GM12878 (cell line): ENCODE data around the gene SURF4. TPM values are rescaled to one million over a fixed set of nuclear protein-coding genes. Genes with fewer than 3 reads are reported as not detected.

ENCODE experiments used
- ATAC-seq: fragments of 200-7000 bp; cut with Tn5 transposase; 3 replicates; pipeline ENCODE4 v1.9.1; 2020; ENCODE audit warnings: mild to moderate bottlenecking, moderate library complexity
- BruUV-seq: library from RNA; stranded (reverse); fragments of 400-500 nt; replicated peaks from 2 replicates; lab custom pipeline; 2021; lab: Mats Ljungman, UMichigan
- CTCF ChIA-PET: fragments of 300-600 bp; sonication (Branson Sonifier 250); formaldehyde crosslinking; extraction: SDS; loops from one replicate; lab custom pipeline; 2021; ENCODE audit warnings: inconsistent platforms; lab: Yijun Ruan, JAX
- POLR2A ChIA-PET: fragments of 350-600 bp; formaldehyde crosslinking; extraction: SDS; loops from one replicate; lab custom pipeline; 2021; ENCODE audit warnings: inconsistent platforms; lab: Charles Lee
- RAD21 ChIA-PET: fragments of 300-600 bp; sonication (Branson Sonifier 250); formaldehyde crosslinking; loops from one replicate; lab custom pipeline; 2023; ENCODE audit warnings: antibody characterized with exemption; ENCODE audit not compliant: unreplicated experiment; lab: Charles Lee
- SMC1A ChIA-PET: fragments of 300-600 bp; sonication (Branson Sonifier 250); formaldehyde crosslinking; loops from one replicate; lab custom pipeline; 2023; ENCODE audit not compliant: unreplicated experiment, uncharacterized antibody; lab: Charles Lee
- DNase-seq: peaks from one replicate; pipeline ENCODE4 v3.0.0-alpha.2; 2011; ENCODE audit warnings: low read depth, low spot score
- FAIRE-seq: peaks from 3 replicates; lab custom pipeline; 2011; peaks lifted over from hg19 to GRCh38; lab: Jason Lieb, UNC
- H2AFZ ChIP-seq: 2 replicates; pipeline ENCODE4 v1.6.0; 2011; ENCODE audit warnings: low read depth, low read length, control low read depth; ENCODE audit not compliant: control insufficient read depth
- H3K27ac ChIP-seq: 2 replicates; pipeline ENCODE4 v1.5.1; 2011; ENCODE audit warnings: control low read depth; ENCODE audit not compliant: control insufficient read depth, insufficient read depth
- H3K27me3 ChIP-seq, 2 experiments: replicated peaks in 1 of 2; 2 replicates each; pipeline versions ENCODE4 v1.6.0 to v1.6.1; 2011; ENCODE audit warnings: low read length in 1 of 2; ENCODE audit not compliant: control insufficient read depth in 2 of 2, insufficient read depth in 2 of 2
- H3K36me3 ChIP-seq, 2 experiments: 2 replicates each; pipeline ENCODE4 v1.5.1; 2011; ENCODE audit warnings: low read length in 1 of 2; ENCODE audit not compliant: control insufficient read depth in 2 of 2, insufficient read depth in 2 of 2
- H3K4me1 ChIP-seq: 2 replicates; pipeline ENCODE4 v1.6.1; 2011; ENCODE audit warnings: mild to moderate bottlenecking, low read length, moderate library complexity, mixed read lengths; ENCODE audit not compliant: control insufficient read depth, insufficient read depth
- H3K4me2 ChIP-seq: 2 replicates; pipeline ENCODE4 v1.6.0; 2011; ENCODE audit warnings: control low read depth; ENCODE audit not compliant: control insufficient read depth, insufficient read depth
- H3K4me3 ChIP-seq: fragments of 200-600 bp; sonication (generic); 2 replicates; pipeline ENCODE4 v1.5.1; 2016
- H3K79me2 ChIP-seq: 2 replicates; pipeline ENCODE4 v1.6.0; 2011; ENCODE audit warnings: low read length; ENCODE audit not compliant: control insufficient read depth, insufficient read depth
- H3K9ac ChIP-seq: 2 replicates; pipeline ENCODE4 v1.8.0; 2011; ENCODE audit warnings: low read length, control low read depth, mixed read lengths; ENCODE audit not compliant: control insufficient read depth, insufficient read depth
- H3K9me3 ChIP-seq: replicated peaks from 3 replicates; pipeline ENCODE4 v1.5.1; 2011; ENCODE audit warnings: mild to moderate bottlenecking, low read length; ENCODE audit not compliant: control insufficient read depth, insufficient read depth
- H4K20me1 ChIP-seq: 2 replicates; pipeline ENCODE4 v1.6.0; 2011; ENCODE audit not compliant: control insufficient read depth, insufficient read depth
- BRCA1 ChIP-seq: IDR thresholded peaks from 2 replicates; pipeline ENCODE4 v1.6.1; 2011; ENCODE audit warnings: low read depth, low read length, improper control_type of control experiment
- CBFB ChIP-seq: IDR thresholded peaks from 2 replicates; pipeline ENCODE4 v1.6.1; 2016; ENCODE audit warnings: antibody characterized with exemption, low read depth
- EED ChIP-seq: sonication (generic); IDR thresholded peaks from 2 replicates; pipeline ENCODE4 v1.6.1; 2016; ENCODE audit warnings: antibody characterized with exemption, low read depth
- EGR1 ChIP-seq, 2 experiments: IDR thresholded peaks; 1 replicate in 1 of 2; 2 replicates in 1 of 2; pipeline ENCODE4 v1.6.1; 2011 to 2012; ENCODE audit warnings: low read depth in 2 of 2, low read length in 2 of 2, borderline replicate concordance in 1 of 2, mild to moderate bottlenecking in 1 of 2, moderate library complexity in 1 of 2
- EZH2 ChIP-seq: IDR thresholded peaks from 2 replicates; pipeline ENCODE4 v1.6.1; 2012; ENCODE audit warnings: low read depth, mild to moderate bottlenecking, control low read depth, inconsistent platforms, low read length, borderline replicate concordance; ENCODE audit not compliant: control insufficient read depth
- RAD51 ChIP-seq: fragments of 450-650 bp; IDR thresholded peaks from 2 replicates; pipeline ENCODE4 v1.6.1; 2016; ENCODE audit warnings: moderate library complexity, mild to moderate bottlenecking, inconsistent platforms
- SIX5 ChIP-seq: IDR thresholded peaks from 2 replicates; pipeline ENCODE4 v1.6.1; 2011; ENCODE audit warnings: mild to moderate bottlenecking, low read depth, low read length, moderate library complexity; ENCODE audit not compliant: severe bottlenecking
- SMAD5 ChIP-seq: IDR thresholded peaks from 2 replicates; pipeline ENCODE4 v1.6.1; 2016; ENCODE audit warnings: antibody characterized with exemption, low read depth
- SUZ12 ChIP-seq: fragments of 200-600 bp; sonication (generic); IDR thresholded peaks from one replicate; pipeline ENCODE4 v1.6.1; 2018; ENCODE audit warnings: antibody characterized with exemption, mild to moderate bottlenecking; ENCODE audit not compliant: unreplicated experiment
- YBX1 ChIP-seq: fragments of 450-650 bp; IDR thresholded peaks from 2 replicates; pipeline ENCODE4 v1.6.1; 2016; ENCODE audit warnings: antibody characterized with exemption
- ZNF207 ChIP-seq: fragments of 450-650 bp; IDR thresholded peaks from 2 replicates; pipeline ENCODE4 v1.6.1; 2014; ENCODE audit warnings: antibody characterized with exemption, mild to moderate bottlenecking, borderline replicate concordance
- ZNF384 ChIP-seq: IDR thresholded peaks from 2 replicates; pipeline ENCODE4 v1.6.1; 2012; ENCODE audit warnings: low read depth, mild to moderate bottlenecking, low read length, improper control_type of control experiment, borderline replicate concordance
- ZSCAN29 ChIP-seq: fragments of 450-650 bp; IDR thresholded peaks from 2 replicates; pipeline ENCODE4 v1.6.1; 2017; ENCODE audit warnings: mild to moderate bottlenecking, moderate library complexity
- WGBS: methylation state at CpG from one replicate; pipeline ENCODE4 v1.1.6; 2016; ENCODE audit warnings: low lambda C conversion rate; ENCODE audit not compliant: insufficient replicate concordance, insufficient coverage; ENCODE audit errors: missing lambda C conversion rate; 5-methylcytosine and 5-hydroxymethylcytosine counted together
- in situ Hi-C: fragments of 300-500 bp; cut with MboI; formaldehyde crosslinking; loops from 9 replicates; pipeline ENCODE4 v1.14.3; 2018; ENCODE audit warnings: mixed read lengths
- intact Hi-C: fragments of 100-400 bp; cut with micrococcal nuclease; formaldehyde crosslinking; loops from one replicate; pipeline ENCODE4 v1.14.2; 2022; ENCODE audit not compliant: unreplicated experiment
- polyA plus RNA-seq, 11 experiments: library from polyadenylated mRNA; depleted of rRNA in 4 of 11; unstranded in 6 of 11; stranded (reverse) in 5 of 11; fragments of >200 nt; fragmentation: Nextera tagmentation in 4 of 11; fragmentation: Illumina TruSeq in 1 of 11; extraction: Ambion mirVana in 4 of 11; extraction: Trizol in 1 of 11; gene quantifications; 1 replicate in 1 of 11; 2 replicates in 10 of 11; pipeline versions ENCODE4 v1.2.1 to v1.2.3, GENCODE V29; 2011 to 2016; ENCODE audit warnings: inconsistent platforms in 2 of 11, missing spikeins in 2 of 11, low read depth in 1 of 11
- total RNA-seq, 4 experiments: library from RNA; depleted of rRNA in 3 of 4; stranded (reverse); fragments of >200 nt in 3 of 4; fragmentation: Illumina TruSeq in 1 of 4; extraction: Trizol in 1 of 4; gene quantifications; 2 replicates each; pipeline versions ENCODE4 v1.2.1 to v1.2.3, GENCODE V29; 2013 to 2021
- TF ChIP-seq, protein P1 (sequence below): fragments of 450-650 bp; IDR thresholded peaks from 2 replicates; pipeline ENCODE4 v1.6.1; 2017; ENCODE audit warnings: mild to moderate bottlenecking, moderate library complexity
- TF ChIP-seq, protein P2 (sequence below): IDR thresholded peaks from 2 replicates; pipeline ENCODE4 v1.6.1; 2011; ENCODE audit warnings: low read depth, mild to moderate bottlenecking, low read length, moderate library complexity, borderline replicate concordance; ENCODE audit errors: extremely low read depth
- TF ChIP-seq, protein P3 (sequence below): fragments of 450-650 bp; IDR thresholded peaks from 2 replicates; pipeline ENCODE4 v1.6.1; 2016; ENCODE audit warnings: mild to moderate bottlenecking
- TF ChIP-seq, protein P4 (sequence below): fragments of 450-650 bp; IDR thresholded peaks from 2 replicates; pipeline ENCODE4 v1.6.1; 2014; ENCODE audit warnings: mild to moderate bottlenecking

The SURF4 gene
- total and polyA plus RNA-seq, 10 of the 15 experiments (the other 5 are each of a cell fraction or from before 2014, with no cell fraction given), result 6.4 to 134 (median 78.7) TPM

DNA sequence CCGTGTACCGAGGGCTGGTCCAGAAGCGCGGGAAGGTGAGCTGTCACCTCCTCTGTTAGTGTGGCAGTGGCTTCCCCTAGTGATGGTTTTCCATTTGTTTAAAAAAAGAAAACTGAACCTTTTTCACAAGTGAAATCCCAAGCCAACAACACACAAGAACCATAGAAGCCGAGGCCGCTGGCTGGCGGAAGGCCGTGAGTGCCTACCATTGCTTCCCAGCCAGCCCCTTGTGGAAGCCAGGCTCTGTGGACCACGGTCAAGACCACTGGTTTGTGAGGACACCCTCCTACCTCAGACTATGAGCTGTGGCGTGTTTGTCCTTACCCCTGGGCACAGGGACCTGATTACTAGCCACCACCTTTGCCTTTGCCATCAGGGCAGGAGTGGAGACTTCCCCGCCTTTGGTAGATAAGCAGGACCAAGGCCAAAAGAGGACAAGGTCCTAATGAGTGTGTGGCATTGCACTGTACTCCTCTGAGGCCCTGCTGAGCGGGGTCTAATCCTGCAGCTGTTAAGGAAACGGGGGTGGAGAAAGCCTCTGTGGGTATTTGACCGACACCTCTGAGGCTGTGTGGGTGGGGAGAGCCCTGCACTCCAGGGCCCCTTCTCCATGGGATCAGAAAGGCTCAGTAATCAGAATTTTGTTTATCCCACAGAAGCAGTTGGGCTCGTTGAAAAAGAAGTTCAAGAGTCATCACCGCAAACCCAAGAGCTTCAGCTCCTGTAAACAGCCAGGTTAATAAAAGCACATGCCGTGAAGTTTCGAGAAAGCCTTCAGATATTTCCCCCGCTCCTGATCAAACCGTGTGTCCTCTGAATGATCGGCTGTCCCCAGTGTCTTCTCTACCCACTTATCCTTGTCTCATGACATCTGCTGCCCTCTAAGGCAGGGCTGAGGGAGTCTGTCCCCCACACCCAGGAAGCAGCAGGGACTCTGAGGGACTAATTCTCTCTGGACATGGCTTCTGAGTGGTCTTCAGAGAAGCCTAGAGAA, 15.2 kb downstream of the SURF4 start:
- ChIA-PET POLR2A (interaction anchor here (0.9 kb wide), 1 partner anchor 14 kb away, joined by 5 read pairs; no protein-coding TSS in a partner anchor), SMC1A (no interaction called here), RAD21 (no interaction called here), CTCF (no interaction called here)
- no peak for ATAC-seq
- Histone ChIP-seq H3K9ac (no peak overlapping the region), H3K4me3 (no peak overlapping the region), H3K27me3 (no peaks in the 10 kb centered on the region), H3K79me2 (peaks cover 16% of the 10 kb centered on the region), H2AFZ (no peak overlapping the region), H4K20me1 (peaks cover 1% of the 10 kb centered on the region; the same call in 1 of the 2 replicates), H3K36me3 (peaks cover 28 to 39% of the 10 kb centered on the region in 2 experiments), H3K27ac (no peak overlapping the region), H3K4me1 (no peaks in the 10 kb centered on the region; the same call in none of the 2 replicates), H3K9me3 (no peaks in the 10 kb centered on the region), H3K4me2 (no peak overlapping the region)
- WGBS, result 74% methylated on average over 21 of the region's 21 CpGs
- no TSS peak for BruUV-seq
- intact Hi-C loops (no loop called here), in situ Hi-C loops (no loop called here)
- no peak for FAIRE-seq
- DNase-seq, result no peak
- no peak for TF ChIP-seq EED
- no peak for TF ChIP-seq BRCA1
- TF ChIP-seq, protein P1, sequence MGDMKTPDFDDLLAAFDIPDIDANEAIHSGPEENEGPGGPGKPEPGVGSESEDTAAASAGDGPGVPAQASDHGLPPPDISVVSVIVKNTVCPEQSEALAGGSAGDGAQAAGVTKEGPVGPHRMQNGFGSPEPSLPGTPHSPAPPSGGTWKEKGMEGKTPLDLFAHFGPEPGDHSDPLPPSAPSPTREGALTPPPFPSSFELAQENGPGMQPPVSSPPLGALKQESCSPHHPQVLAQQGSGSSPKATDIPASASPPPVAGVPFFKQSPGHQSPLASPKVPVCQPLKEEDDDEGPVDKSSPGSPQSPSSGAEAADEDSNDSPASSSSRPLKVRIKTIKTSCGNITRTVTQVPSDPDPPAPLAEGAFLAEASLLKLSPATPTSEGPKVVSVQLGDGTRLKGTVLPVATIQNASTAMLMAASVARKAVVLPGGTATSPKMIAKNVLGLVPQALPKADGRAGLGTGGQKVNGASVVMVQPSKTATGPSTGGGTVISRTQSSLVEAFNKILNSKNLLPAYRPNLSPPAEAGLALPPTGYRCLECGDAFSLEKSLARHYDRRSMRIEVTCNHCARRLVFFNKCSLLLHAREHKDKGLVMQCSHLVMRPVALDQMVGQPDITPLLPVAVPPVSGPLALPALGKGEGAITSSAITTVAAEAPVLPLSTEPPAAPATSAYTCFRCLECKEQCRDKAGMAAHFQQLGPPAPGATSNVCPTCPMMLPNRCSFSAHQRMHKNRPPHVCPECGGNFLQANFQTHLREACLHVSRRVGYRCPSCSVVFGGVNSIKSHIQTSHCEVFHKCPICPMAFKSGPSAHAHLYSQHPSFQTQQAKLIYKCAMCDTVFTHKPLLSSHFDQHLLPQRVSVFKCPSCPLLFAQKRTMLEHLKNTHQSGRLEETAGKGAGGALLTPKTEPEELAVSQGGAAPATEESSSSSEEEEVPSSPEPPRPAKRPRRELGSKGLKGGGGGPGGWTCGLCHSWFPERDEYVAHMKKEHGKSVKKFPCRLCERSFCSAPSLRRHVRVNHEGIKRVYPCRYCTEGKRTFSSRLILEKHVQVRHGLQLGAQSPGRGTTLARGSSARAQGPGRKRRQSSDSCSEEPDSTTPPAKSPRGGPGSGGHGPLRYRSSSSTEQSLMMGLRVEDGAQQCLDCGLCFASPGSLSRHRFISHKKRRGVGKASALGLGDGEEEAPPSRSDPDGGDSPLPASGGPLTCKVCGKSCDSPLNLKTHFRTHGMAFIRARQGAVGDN, result no peak
- no peak for TF ChIP-seq SUZ12
- TF ChIP-seq EZH2, result no peak
- TF ChIP-seq EGR1 (IDR thresholded peaks at IDR 0.05; ENCODE audit: borderline replicate concordance in 1 of 2, low read depth in 2 of 2, low read length in 2 of 2), result peak in 1 of 2 experiments; percentile 52; a peak in 1 of 3 replicates
- TF ChIP-seq SMAD5, result no peak
- TF ChIP-seq SIX5, result no peak
- TF ChIP-seq ZSCAN29, result no peak
- no peak for TF ChIP-seq YBX1
- TF ChIP-seq, protein P2, sequence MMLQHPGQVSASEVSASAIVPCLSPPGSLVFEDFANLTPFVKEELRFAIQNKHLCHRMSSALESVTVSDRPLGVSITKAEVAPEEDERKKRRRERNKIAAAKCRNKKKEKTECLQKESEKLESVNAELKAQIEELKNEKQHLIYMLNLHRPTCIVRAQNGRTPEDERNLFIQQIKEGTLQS, result no peak
- TF ChIP-seq, protein P3, sequence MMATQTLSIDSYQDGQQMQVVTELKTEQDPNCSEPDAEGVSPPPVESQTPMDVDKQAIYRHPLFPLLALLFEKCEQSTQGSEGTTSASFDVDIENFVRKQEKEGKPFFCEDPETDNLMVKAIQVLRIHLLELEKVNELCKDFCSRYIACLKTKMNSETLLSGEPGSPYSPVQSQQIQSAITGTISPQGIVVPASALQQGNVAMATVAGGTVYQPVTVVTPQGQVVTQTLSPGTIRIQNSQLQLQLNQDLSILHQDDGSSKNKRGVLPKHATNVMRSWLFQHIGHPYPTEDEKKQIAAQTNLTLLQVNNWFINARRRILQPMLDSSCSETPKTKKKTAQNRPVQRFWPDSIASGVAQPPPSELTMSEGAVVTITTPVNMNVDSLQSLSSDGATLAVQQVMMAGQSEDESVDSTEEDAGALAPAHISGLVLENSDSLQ, result peak; percentile 63; the same call in 1 of the 2 replicates
- no peak for TF ChIP-seq CBFB
- TF ChIP-seq RAD51, result no peak
- TF ChIP-seq, protein P4, sequence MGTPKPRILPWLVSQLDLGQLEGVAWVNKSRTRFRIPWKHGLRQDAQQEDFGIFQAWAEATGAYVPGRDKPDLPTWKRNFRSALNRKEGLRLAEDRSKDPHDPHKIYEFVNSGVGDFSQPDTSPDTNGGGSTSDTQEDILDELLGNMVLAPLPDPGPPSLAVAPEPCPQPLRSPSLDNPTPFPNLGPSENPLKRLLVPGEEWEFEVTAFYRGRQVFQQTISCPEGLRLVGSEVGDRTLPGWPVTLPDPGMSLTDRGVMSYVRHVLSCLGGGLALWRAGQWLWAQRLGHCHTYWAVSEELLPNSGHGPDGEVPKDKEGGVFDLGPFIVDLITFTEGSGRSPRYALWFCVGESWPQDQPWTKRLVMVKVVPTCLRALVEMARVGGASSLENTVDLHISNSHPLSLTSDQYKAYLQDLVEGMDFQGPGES, result no peak
- no peak for TF ChIP-seq ZNF384
- TF ChIP-seq ZNF207, result no peak
